Measurements from ENCODE around the gene AP4B1.

The AP4B1 gene

GRCh38 chr1:113946678-113947387 lies 42.2 kb upstream of the AP4B1 start:
- H3K4me1 ChIP-seq (ENCODE audit: control extremely low read depth in 1 of 4, control insufficient read depth in 4 of 4, insufficient read depth in 4 of 4, low read length in 3 of 4): peaks cover 26 to 38% (median 31%) of the 10 kb centered on the region in 4 experiments
- H3K27me3 ChIP-seq (replicated peaks in 2 of 5; ENCODE audit: control insufficient read depth in 4 of 5, insufficient read depth in 5 of 5, low read length in 4 of 5): no peaks in the 10 kb centered on the region
- POLR2A ChIA-PET: interaction anchor here (3.0 kb wide), 1 partner anchor 17 kb away, joined by 22 read pairs; the partner anchor contains the start of gene HIPK1
- CTCF ChIA-PET: interaction anchor here (0.9 to 12.4 kb wide), 11 partner anchors 11 to 158 kb away, joined by 3 to 212 read pairs (median 4); partner anchors contain the start of genes AP4B1 and HIPK1
- H3K27ac ChIP-seq (ENCODE audit: insufficient read depth in 1 of 2, low read depth in 1 of 2, low read length in 2 of 2, poor library complexity in 1 of 2, severe bottlenecking in 2 of 2): peak overlapping the region; percentile 1 to 67
- H3K4me3 ChIP-seq (ENCODE audit: control insufficient read depth in 1 of 7, extremely low read depth in 1 of 7, insufficient read depth in 4 of 7, low read depth in 2 of 7, low read length in 6 of 7): peak overlapping the region in 3 of 7 experiments; percentile 19 to 40 (median 35)
- WGBS (ENCODE audit: insufficient coverage): 45% methylated on average over 2 of the region's 3 CpGs
- peaks cover 0 to 5% (median 0%) of the 10 kb centered on the region in 5 experiments for H3K9me3 ChIP-seq (ENCODE audit: control extremely low read depth in 1 of 5, control insufficient read depth in 4 of 5, insufficient read depth in 2 of 5, low read depth in 1 of 5, low read length in 4 of 5)
- no peak for DNase-seq
- H3K36me3 ChIP-seq (ENCODE audit: control insufficient read depth in 4 of 4, insufficient read depth in 4 of 4, low read length in 3 of 4): peaks cover 8 to 33% (median 23%) of the 10 kb centered on the region in 4 experiments

GRCh38 chr1:113946112-113946511 lies 41.5 kb upstream of the AP4B1 start:
- ChIA-PET POLR2A (no interaction called here), CTCF (interaction anchor here (0.9 to 12.4 kb wide), 9 partner anchors 10 to 158 kb away, joined by 3 to 212 read pairs (median 5); partner anchors contain the start of genes AP4B1 and HIPK1)
- Histone ChIP-seq H3K36me3 (ENCODE audit: control insufficient read depth in 4 of 4, insufficient read depth in 4 of 4, low read length in 3 of 4) (peaks cover 11 to 33% (median 23%) of the 10 kb centered on the region in 4 experiments), H3K27ac (ENCODE audit: insufficient read depth in 1 of 2, low read depth in 1 of 2, low read length in 2 of 2, poor library complexity in 1 of 2, severe bottlenecking in 2 of 2) (peak overlapping the region in 1 of 2 experiments; percentile 67), H3K27me3 (replicated peaks in 2 of 5; ENCODE audit: control insufficient read depth in 4 of 5, insufficient read depth in 5 of 5, low read length in 4 of 5) (no peaks in the 10 kb centered on the region), H3K4me3 (ENCODE audit: control insufficient read depth in 1 of 7, extremely low read depth in 1 of 7, insufficient read depth in 4 of 7, low read depth in 2 of 7, low read length in 6 of 7) (no peak overlapping the region), H3K9me3 (ENCODE audit: control extremely low read depth in 1 of 5, control insufficient read depth in 4 of 5, insufficient read depth in 2 of 5, low read depth in 1 of 5, low read length in 4 of 5) (peaks cover 0 to 5% (median 0%) of the 10 kb centered on the region in 5 experiments), H3K4me1 (ENCODE audit: control extremely low read depth in 1 of 4, control insufficient read depth in 4 of 4, insufficient read depth in 4 of 4, low read length in 3 of 4) (peaks cover 26 to 39% (median 33%) of the 10 kb centered on the region in 4 experiments)
- 38% methylated on average over 1 of the region's 1 CpG for WGBS (ENCODE audit: insufficient coverage)
- no peak for DNase-seq

- DNase-seq: no peak
- Histone ChIP-seq H3K9me3 (ENCODE audit: control extremely low read depth in 1 of 5, control insufficient read depth in 4 of 5, insufficient read depth in 2 of 5, low read depth in 1 of 5, low read length in 4 of 5) (peaks cover 0 to 5% (median 0%) of the 10 kb centered on the region in 5 experiments), H3K27ac (ENCODE audit: insufficient read depth in 1 of 2, low read depth in 1 of 2, low read length in 2 of 2, poor library complexity in 1 of 2, severe bottlenecking in 2 of 2) (no peak overlapping the region), H3K36me3 (ENCODE audit: control insufficient read depth in 4 of 4, insufficient read depth in 4 of 4, low read length in 3 of 4) (peaks cover 11 to 41% (median 26%) of the 10 kb centered on the region in 4 experiments), H3K4me3 (ENCODE audit: control insufficient read depth in 1 of 7, extremely low read depth in 1 of 7, insufficient read depth in 4 of 7, low read depth in 2 of 7, low read length in 6 of 7) (no peak overlapping the region), H3K4me1 (ENCODE audit: control extremely low read depth in 1 of 4, control insufficient read depth in 4 of 4, insufficient read depth in 4 of 4, low read length in 3 of 4) (peaks cover 30 to 47% (median 41%) of the 10 kb centered on the region in 4 experiments), H3K27me3 (replicated peaks in 2 of 5; ENCODE audit: control insufficient read depth in 4 of 5, insufficient read depth in 5 of 5, low read length in 4 of 5) (no peaks in the 10 kb centered on the region)
- CTCF ChIA-PET: interaction anchor here (5.9 to 18.7 kb wide), 3 partner anchors 6 to 110 kb away, joined by 34 to 212 read pairs (median 212); partner anchors contain the start of gene HIPK1
- no CpG with 5 or more reads among the region's 1 CpG for WGBS (ENCODE audit: insufficient coverage)
- POLR2A ChIA-PET: no interaction called here
Measured at GRCh38 chr1:113945329-113945728, 40.7 kb upstream of the AP4B1 start.

GRCh38 chr1:113943028-113943811 lies 38.6 kb upstream of the AP4B1 start:
- Histone ChIP-seq H3K27ac (ENCODE audit: insufficient read depth in 1 of 2, low read depth in 1 of 2, low read length in 2 of 2, poor library complexity in 1 of 2, severe bottlenecking in 2 of 2) (no peak overlapping the region), H3K27me3 (replicated peaks in 2 of 5; ENCODE audit: control insufficient read depth in 4 of 5, insufficient read depth in 5 of 5, low read length in 4 of 5) (no peaks in the 10 kb centered on the region), H3K9me3 (ENCODE audit: control extremely low read depth in 1 of 5, control insufficient read depth in 4 of 5, insufficient read depth in 2 of 5, low read depth in 1 of 5, low read length in 4 of 5) (peaks cover 0 to 5% (median 0%) of the 10 kb centered on the region in 5 experiments), H3K4me3 (ENCODE audit: control insufficient read depth in 1 of 7, extremely low read depth in 1 of 7, insufficient read depth in 4 of 7, low read depth in 2 of 7, low read length in 6 of 7) (no peak overlapping the region), H3K36me3 (ENCODE audit: control insufficient read depth in 4 of 4, insufficient read depth in 4 of 4, low read length in 3 of 4) (peaks cover 9 to 40% (median 27%) of the 10 kb centered on the region in 4 experiments), H3K4me1 (ENCODE audit: control extremely low read depth in 1 of 4, control insufficient read depth in 4 of 4, insufficient read depth in 4 of 4, low read length in 3 of 4) (peaks cover 26 to 57% (median 47%) of the 10 kb centered on the region in 4 experiments)
- POLR2A ChIA-PET: no interaction called here
- DNase-seq: no peak
- CTCF ChIA-PET: interaction anchor here (18.7 kb wide), 1 partner anchor 8 kb away, joined by 212 read pairs; no protein-coding TSS in a partner anchor

DNA sequence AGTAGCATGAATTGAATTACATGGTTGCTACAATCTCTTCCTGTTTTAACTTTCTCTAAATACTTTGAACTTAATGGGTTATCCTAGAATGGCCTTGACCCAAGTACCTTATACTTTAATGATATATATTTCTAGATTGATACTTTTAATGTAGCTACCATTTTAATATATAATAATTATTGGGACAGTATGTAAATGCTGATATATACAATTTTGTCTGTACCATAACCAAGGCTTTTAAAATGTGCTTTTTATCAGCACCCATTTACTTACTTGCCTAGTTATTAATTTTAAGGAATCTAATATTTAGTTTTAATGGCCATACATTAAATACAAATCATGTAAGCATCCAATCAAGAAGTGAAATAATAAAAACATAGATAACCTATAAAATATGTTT lies 37.9 kb upstream of the AP4B1 start:
- Histone ChIP-seq H3K27ac (ENCODE audit: insufficient read depth in 1 of 2, low read depth in 1 of 2, low read length in 2 of 2, poor library complexity in 1 of 2, severe bottlenecking in 2 of 2) (no peak overlapping the region), H3K36me3 (ENCODE audit: control insufficient read depth in 4 of 4, insufficient read depth in 4 of 4, low read length in 3 of 4) (peaks cover 9 to 40% (median 27%) of the 10 kb centered on the region in 4 experiments), H3K27me3 (replicated peaks in 2 of 5; ENCODE audit: control insufficient read depth in 4 of 5, insufficient read depth in 5 of 5, low read length in 4 of 5) (no peaks in the 10 kb centered on the region), H3K4me3 (ENCODE audit: control insufficient read depth in 1 of 7, extremely low read depth in 1 of 7, insufficient read depth in 4 of 7, low read depth in 2 of 7, low read length in 6 of 7) (no peak overlapping the region), H3K9me3 (ENCODE audit: control extremely low read depth in 1 of 5, control insufficient read depth in 4 of 5, insufficient read depth in 2 of 5, low read depth in 1 of 5, low read length in 4 of 5) (peaks cover 0 to 5% (median 0%) of the 10 kb centered on the region in 5 experiments), H3K4me1 (ENCODE audit: control extremely low read depth in 1 of 4, control insufficient read depth in 4 of 4, insufficient read depth in 4 of 4, low read length in 3 of 4) (peaks cover 21 to 56% (median 48%) of the 10 kb centered on the region in 4 experiments)
- CTCF ChIA-PET: interaction anchor here (18.7 kb wide), 1 partner anchor 9 kb away, joined by 212 read pairs; no protein-coding TSS in a partner anchor
- no peak for DNase-seq
- POLR2A ChIA-PET: no interaction called here

DNA sequence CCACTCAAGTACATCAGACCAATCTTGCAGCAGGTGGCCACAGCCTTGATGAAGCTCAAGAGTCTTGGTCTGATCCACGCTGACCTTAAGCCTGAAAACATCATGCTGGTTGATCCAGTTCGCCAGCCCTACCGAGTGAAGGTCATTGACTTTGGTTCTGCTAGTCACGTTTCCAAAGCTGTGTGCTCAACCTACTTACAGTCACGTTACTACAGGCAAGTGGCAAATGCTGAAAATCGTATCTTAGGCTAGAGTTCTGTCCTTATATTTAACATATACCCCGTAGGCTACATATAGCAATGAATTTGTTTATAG lies 36.6 kb upstream of the AP4B1 start:
- ChIA-PET CTCF (interaction anchor here (0.9 to 18.7 kb wide), 4 partner anchors 10 to 80 kb away, joined by 3 to 212 read pairs (median 14); partner anchors contain the start of gene HIPK1), POLR2A (interaction anchor here (1.3 kb wide), 1 partner anchor 12 kb away, joined by 7 read pairs; the partner anchor contains the start of gene HIPK1)
- no peaks in the 10 kb centered on the region for H3K27me3 ChIP-seq (replicated peaks in 2 of 5; ENCODE audit: control insufficient read depth in 4 of 5, insufficient read depth in 5 of 5, low read length in 4 of 5)
- no peak overlapping the region for H3K4me3 ChIP-seq (ENCODE audit: control insufficient read depth in 1 of 7, extremely low read depth in 1 of 7, insufficient read depth in 4 of 7, low read depth in 2 of 7, low read length in 6 of 7)
- H3K9me3 ChIP-seq (ENCODE audit: control extremely low read depth in 1 of 5, control insufficient read depth in 4 of 5, insufficient read depth in 2 of 5, low read depth in 1 of 5, low read length in 4 of 5): peaks cover 0 to 5% (median 0%) of the 10 kb centered on the region in 5 experiments
- DNase-seq: no peak
- 94% methylated on average over 4 of the region's 7 CpGs for WGBS (ENCODE audit: insufficient coverage)
- peaks cover 9 to 40% (median 27%) of the 10 kb centered on the region in 4 experiments for H3K36me3 ChIP-seq (ENCODE audit: control insufficient read depth in 4 of 4, insufficient read depth in 4 of 4, low read length in 3 of 4)
- H3K4me1 ChIP-seq (ENCODE audit: control extremely low read depth in 1 of 4, control insufficient read depth in 4 of 4, insufficient read depth in 4 of 4, low read length in 3 of 4): peaks cover 14 to 54% (median 44%) of the 10 kb centered on the region in 4 experiments
- no peak overlapping the region for H3K27ac ChIP-seq (ENCODE audit: insufficient read depth in 1 of 2, low read depth in 1 of 2, low read length in 2 of 2, poor library complexity in 1 of 2, severe bottlenecking in 2 of 2)

Measured in common myeloid progenitor, CD34-positive (primary cell).